ENCODE results near the gene FBXO45.
"Not testable (repeated sequence)": the region's sequence is repeated elsewhere in the genome, so short reads cannot be mapped to it uniquely, and the experiment has no call there.

FBXO45 gene

DNA sequence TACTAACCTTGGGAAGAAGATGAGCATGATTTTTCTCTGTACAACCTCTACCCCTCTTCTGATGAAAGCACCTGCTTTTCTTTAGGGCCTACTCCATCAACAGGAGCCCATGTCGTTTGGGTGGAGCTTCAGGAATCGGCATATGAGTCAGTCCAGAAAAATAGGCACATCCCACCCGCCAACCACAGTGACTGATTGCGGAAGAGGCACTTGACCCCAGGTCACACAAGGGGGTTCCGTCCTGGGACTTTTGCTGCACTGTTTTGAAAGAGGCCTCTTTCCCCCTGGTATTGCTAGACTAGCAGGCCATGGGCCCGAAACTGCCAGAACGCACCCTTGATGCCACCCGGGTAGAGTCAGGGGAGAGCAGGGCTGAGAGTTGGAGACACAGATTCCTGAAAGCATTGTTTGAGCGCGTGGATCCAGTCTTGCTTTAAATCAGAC is 51.7 kb downstream of the FBXO45 start:
- DNase-seq: peak; percentile 21

DNA sequence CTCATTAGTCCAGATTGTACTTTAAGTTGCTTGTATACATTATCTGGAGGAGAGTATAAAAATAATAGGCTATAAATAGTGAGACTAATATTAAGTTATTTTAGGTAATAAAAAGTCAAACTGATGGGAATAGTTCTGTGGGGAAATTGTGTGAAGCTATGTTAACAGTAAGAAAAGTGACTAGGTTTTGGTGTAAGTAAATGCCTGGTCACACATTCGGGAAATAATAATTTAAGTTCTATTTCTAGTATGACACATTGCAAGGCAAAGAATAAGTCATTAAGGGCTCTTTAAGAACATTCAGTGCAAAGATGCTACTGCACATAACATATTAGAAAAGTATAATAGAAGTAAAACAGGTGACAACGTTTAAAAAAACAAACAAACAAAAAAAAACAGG is 52.2 kb downstream of the FBXO45 start:
- no peak for DNase-seq

DNA sequence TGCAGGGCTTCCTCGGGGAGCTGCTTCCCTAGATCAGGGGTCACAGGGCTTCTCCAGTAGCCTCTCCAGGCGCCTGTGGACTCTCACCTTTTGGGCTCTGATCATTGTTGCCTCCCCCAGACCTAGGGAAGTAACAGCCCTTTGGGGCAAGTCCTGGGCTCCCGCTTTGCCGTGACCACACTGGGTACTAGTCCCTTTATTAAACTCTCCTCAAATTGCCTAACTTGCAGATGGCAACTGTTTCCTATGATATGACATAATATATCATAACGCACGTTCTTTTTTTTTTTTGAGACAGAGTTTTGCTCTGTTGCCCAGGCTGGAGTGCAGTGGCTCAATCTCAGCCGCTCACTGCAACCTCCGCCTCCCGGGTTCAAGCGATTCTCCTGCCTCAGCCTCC is 53.2 kb downstream of the FBXO45 start:
- no peak for DNase-seq

DNA sequence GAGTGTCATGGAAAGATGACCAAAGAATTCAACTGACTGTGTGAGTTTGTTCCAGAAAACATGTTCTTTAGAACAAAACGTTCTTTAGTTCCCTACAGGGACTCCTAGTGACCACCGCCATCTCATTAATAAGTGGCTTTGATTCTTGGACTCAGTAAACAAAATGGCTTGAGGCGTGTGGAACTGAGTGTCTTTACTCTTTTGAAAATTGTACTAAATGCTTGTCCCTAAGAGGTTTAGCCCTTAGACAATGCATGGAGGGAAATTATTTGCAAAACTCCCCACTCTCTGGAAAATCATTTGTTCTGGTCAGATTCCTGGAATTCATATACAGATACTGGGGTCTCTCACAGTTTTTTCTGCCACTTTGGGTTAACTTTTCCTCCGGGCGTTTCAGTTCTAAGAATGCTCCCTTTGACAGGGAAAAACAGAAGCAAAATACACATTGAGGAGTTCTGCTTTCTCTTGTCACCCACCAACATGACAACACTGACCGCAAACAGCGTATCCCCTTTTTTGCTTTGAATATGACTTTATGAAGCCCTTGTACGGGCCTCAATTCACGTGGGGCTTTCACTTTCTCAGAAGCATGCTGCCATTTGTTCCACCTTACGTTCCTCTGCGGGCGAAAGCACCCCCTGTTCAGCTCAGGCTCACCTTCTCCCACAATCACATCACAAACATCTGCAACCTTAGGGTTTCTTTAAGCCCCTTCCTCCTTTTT is 55.8 kb downstream of the FBXO45 start:
- DNase-seq: peak; percentile 28

DNA sequence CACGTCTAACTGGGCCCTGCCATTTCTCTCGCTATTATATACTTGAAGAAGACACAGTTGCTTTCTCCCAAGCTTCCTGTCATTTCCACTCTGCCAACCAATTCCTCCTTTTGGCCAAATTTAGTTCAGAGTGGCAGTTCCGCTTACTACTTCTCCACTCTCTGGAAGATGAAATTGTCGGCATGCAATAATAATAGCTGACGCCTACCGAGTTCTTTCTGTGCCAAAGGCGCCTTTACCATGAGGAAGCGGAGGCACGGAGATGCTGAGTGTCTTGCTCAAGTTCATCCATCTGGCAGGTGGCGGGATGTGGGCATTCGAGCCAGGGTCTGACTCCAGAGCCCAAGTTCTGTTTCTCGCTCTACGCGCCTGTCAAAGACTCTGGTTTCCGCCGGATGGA is 56.4 kb downstream of the FBXO45 start:
- no peak for DNase-seq

DNA sequence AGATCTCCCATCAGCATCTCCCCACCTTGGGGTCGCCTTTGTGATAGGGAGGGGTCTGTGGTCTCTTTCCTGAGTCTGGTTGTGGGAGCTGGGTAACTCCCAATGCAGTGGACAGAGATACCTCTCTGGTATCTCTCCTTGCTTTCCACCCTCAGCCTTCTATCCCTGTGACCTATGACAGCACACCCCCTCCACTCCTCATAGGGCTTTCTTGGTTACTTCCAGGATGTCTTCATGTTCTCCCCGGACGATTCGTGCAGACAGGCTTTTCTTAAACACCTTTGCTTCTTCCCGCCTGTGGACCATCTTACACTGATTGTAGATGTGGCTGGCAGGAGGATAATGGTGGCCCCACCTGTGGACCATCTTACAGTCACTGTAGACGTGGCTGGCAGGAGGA is 56.9 kb downstream of the FBXO45 start:
- no peak for DNase-seq

DNA sequence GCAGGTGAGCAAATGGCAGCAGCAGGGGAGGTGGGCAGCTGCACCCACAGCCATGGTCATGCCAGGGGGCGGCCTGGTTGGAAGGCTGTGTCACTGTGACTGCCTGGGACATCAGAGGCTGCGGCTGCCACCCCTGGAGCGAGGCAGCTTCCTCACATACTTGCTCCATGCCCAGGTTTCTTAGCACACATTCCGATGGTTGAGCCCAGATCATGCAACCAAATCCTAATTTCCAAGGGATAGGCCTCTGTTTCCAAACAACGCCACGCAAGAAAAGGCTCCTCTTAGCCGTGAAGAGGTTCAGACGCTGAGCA is 59.4 kb downstream of the FBXO45 start:
- no peak for DNase-seq

DNA sequence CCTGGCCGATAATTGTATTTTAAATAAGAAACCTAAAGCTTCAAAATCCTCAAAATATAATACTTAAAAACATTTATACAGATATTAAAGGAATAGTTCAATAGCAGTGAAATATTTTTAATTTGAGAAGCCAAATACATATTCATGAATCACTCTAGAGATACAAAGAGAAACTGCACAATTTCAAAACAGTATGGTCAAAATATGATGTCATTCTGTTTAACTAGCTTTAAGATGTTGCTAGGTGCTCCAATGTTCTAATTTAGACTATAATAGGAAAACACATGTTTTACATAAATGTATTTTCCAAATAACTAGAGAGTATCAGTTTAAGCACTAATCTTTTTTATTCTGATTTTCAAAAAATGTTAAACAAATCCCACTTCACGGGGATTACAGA is 60.8 kb downstream of the FBXO45 start:
- DNase-seq: no peak

DNA sequence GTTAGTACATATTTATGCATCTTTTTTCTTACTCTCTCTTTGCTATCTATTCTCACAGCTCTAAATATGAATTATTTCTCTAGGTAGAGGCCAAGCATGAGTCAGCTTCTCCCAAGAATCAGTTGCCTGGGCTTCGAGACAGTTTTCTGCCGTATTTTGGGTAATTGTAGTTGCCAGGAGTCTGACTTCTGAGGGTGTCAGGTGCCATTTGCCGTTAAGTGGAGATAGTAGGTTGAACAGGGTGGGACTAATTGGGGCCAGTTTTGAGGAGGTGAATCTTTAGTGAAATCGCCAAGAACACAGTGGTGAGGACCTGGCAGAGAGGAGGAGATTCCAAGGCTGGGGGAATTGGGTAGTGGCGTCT is 63.2 kb downstream of the FBXO45 start:
- DNase-seq: no peak

DNA sequence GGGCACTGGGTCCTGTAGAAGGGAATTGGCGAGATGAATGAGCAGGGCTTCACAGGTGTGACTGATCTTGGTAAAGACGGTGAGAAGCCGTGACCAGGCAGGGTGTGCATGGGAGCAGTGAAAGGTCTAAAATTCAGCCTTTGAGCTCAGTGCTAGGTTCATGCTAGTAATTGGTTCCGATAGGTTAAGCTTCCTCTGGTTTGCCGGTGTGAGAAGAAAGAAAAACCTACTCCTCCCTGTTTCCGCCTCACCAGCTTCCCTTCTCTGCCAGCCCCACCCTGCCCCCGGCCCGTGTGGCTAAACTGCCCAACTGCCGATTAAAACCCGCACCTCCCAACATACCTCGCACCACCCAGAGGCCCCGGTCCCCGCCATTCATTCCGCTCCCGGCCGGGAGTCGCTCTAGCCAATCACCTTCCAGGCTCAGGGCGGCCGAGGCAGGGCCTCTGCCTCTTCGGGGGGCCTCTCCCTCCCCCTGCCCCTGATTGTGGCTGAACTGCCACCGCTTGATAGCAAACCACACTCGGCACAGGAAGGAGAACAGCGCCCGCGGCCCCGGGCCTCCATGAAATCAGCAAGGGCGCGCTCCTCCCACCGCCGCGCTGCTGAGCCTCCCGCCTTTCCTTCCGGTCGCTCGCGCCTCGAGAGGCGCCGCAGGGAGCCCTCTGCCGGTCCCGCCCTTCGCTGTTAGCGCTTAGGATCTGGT is 63.7 kb downstream of the FBXO45 start:
- peak; percentile 83 for DNase-seq

DNA sequence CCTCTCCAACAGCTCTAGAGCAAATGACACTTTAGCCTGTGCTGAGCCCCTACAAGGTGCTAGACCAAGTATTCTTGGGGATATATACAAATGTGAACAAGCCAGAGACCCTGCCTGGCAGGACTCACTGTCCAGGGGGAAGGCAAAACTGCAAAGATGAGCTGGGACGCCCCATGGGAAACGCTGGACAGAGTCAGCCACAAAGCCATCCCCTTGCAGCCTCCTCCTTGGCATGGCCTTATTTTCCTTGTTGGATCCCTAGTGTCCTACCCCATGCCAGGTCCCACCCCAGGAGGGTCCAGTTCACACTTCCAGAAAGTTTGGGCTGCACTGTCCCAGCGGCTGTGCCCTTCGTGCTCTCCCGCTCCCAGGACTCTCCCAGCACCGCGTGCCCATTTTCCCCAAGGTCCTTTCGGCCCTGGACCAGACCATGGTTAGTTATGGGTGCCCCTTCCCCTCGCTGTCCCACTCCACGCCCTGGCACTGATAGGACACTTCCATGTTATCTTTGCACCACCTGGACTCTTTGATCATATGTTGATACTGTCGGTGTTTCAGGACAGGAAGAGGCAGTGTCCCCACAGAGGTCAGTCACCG is 65.2 kb downstream of the FBXO45 start:
- DNase-seq: no peak

DNA sequence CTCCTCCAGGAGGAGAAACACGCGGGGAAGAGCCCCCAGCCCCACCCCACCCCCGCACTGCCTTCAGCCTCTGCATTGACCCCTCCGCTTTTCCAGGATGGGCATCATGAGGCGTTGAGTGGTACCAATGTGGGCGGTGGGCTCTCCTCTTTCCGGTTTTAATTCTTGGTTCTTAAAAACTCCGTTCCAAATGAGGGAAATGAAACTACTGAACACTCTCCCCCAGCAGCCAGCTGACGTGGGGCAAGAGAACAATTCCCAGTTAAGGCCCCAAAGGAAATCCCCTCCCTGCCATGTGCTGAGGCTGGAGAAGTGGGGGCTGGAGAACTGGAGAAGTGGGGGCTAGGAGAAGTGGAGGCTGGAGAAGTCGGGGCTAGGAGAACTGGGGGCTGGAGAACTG is 65.8 kb downstream of the FBXO45 start:
- no peak for DNase-seq

DNA sequence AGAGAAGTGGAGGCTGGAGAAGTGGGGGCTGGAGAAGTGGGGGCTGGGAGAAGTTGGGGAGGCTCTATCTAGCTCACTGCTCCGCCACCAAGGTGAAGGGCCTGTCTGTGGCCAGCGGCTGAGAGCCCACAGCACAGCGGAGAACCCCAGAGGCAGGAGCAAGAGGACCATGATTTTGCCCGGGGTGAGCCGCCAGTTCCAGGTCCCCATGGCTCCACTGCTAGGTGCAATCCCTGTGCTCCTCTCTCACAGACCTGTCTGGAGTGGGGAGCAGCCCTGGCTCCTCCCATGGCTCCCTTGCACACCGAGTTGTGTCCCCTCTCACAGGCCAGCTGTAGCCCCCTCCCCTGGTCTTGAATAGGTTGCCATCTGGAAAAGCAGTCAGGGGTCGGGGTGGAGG is 66.4 kb downstream of the FBXO45 start:
- no peak for DNase-seq

DNA sequence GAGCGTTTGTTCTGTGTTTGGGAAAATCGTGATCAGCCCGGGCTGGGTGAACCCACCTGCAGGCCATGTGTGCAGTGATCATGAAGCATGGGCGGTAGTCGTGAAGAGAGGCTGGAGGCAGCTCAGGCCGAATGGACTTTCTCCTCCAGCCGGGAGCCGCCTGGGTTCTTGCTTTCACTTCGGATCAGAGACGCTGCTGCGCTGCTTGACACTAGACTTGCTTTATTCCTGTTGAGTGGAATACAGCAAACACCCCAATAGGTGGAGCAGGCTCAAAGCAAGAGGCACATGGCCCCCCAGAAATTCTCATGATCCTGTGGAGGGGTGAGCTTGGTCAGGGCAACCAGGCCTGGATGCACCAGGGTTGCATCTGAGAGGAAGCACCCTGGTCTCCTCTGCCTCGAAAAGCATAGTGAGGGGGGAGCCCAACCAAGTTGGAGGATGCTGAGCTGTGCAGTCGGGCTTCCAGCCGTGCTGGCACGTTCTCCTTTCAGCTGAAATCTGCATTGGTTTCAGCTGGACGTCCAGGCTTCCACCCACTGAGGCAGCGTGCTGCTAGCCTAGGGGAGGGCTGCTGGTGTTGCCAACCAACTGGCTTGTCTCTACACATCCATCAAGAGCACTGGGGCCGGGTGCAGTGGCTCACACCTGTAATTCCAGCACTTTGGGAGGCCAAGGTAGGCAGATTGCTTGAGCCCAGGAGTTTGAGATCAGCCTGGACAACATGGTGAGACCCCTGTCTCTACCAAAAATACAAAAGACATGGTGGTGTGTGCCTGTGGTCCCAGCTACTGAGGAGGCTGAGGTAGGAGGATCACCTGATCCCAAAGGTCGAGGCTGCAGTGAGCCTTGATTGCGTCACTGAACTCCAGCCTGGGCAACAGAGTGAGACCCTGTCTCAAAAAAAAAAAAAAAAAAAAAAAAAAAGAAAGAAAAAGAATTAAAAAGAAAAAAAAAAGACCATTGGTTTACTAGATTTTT is 68.2 kb downstream of the FBXO45 start:
- DNase-seq: no peak

DNA sequence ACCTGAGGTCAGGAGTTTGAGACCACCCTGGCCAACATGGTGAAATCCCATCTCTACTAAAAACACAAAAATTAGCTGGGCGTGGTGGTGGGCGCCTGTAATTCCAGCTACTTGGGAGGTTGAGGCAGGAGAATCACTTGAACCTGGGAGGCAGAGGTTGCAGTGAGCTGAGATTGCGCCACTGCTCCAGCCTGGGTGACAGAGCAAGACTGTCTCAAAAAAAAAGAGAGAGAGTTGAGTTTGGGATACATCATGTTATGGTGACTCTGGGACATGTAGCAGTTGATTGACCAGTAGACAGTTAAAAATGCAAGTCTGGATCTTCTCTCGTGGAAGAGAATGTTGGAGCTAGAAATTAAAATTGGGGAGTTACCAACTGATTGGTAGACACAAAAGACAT is 69.5 kb downstream of the FBXO45 start:
- not testable (repeated sequence) for DNase-seq
